ENCODE results near the gene ZNF208.

DNA sequence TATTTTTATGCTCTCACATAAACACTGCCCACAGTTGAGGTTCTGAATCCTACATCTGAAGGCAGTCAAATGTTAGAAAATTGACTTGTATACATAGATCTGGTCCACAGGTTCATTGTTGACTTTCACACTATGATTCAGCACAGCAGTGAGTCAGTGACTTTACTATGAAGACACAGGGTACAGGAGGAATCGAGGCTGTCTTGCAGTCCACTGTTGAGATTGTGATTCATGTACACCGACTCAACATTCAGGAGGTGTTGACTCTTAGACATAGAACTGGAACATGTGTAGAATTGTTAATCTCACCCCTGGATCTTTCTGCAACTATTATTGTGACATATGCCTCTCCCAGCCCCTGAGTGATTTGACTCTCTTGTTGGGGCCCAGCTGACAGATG, 100.4 kb downstream of the ZNF208 start:
- TF ChIP-seq, protein P1, sequence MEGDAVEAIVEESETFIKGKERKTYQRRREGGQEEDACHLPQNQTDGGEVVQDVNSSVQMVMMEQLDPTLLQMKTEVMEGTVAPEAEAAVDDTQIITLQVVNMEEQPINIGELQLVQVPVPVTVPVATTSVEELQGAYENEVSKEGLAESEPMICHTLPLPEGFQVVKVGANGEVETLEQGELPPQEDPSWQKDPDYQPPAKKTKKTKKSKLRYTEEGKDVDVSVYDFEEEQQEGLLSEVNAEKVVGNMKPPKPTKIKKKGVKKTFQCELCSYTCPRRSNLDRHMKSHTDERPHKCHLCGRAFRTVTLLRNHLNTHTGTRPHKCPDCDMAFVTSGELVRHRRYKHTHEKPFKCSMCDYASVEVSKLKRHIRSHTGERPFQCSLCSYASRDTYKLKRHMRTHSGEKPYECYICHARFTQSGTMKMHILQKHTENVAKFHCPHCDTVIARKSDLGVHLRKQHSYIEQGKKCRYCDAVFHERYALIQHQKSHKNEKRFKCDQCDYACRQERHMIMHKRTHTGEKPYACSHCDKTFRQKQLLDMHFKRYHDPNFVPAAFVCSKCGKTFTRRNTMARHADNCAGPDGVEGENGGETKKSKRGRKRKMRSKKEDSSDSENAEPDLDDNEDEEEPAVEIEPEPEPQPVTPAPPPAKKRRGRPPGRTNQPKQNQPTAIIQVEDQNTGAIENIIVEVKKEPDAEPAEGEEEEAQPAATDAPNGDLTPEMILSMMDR (conservative IDR thresholded peaks at IDR 0.05): no peak
- no peak for TF ChIP-seq ZFX (IDR thresholded peaks at IDR 0.05)
